GF-D8 (cell line): ENCODE results near the gene ASTN2.

Experiments used
- DNase-seq: peaks from one replicate; lab custom pipeline; 2025; lab: John Stamatoyannopoulos, UW

The ASTN2 gene

GRCh38 chr9:117116084-117116483, 298.8 kb downstream of the ASTN2 start:
- DNase-seq = no peak

GRCh38 chr9:117114768-117115167, 300.1 kb downstream of the ASTN2 start:
- no peak for DNase-seq

DNA sequence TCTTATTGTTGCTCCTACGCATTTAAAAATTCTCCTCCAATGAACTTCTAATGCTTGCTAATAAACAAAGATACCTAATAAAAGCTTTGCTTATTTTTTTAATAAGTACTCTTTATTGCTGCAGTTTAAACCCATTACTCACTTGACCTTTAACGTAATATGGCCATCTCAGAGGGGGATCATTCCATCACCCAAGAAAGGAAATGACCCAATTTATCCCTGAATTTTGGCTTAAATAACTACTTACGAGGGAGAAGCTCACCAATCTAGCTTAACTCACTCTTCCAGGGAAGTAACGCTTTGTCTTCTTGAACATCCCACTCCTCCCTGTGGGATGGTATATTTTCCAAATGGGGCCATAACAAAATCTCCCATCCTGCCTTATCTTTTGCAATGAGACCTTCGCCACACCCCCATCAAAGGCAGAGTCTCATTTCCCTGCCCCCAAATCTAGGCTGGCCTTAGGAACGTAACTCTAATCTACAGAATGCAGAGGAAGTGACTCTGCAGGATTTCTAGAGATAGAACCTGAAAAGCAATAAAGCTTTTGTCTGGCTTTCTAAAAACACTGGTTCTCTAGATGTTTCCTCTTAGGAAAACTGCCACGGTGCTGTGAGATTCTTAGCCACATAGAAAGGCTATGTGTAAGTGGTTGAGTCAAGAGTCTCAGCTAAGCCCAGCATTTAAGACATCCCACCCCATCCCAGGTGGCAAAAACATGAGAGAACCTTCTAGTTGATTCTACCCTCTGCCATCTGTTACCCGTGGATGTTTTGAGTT, 310.0 kb downstream of the ASTN2 start:
- DNase-seq = no peak

DNA sequence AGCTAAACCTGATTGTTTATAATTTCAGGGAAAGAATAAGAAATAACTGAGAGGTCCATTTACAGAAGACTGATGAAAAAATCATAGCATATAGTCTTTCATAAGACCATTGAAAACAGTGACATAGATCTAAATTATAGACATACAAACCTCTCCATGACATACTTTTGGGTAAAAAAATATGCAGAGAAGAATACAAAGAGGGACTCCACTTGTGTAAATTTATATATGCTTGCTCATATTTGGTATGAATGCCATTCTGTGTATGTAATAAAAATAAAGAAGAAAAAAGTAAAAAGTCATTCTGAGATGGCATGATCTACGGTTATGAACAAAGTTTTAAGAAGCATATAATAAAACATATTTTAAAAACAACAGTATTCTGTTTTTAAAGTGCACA, 310.7 kb downstream of the ASTN2 start:
- no peak for DNase-seq

DNA sequence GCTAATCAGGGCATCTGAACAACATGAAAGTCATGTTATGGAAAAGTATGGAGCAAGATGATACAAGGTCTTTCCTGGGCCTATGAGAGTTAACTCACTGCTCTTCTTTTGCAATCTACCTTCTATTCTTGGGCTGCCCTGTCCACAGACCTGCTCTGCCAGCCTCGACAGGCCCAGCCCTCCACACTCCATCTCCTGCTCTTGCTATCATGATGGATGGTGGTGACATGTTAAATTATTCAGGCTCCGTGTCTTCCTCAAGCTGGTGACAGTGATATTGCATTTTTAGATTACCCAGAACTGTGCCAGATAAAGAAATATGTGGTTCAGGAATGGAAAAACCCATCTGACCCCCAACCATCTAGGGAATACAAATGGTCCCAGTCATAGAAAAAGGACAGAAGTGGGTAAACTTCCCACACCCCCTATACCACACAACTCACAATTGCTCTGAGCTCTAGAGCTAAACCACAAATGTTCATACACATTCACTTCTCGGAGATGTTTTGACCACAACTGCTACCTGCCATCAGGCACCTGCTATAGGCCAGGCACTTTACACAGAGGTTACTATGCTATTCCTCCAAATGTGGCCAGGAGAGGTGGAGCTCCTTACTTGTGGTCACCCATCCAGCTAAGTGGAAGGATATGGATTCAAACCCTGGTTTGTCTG, 311.3 kb downstream of the ASTN2 start:
- DNase-seq = no peak

- no peak for DNase-seq
Observed at GRCh38 chr9:117101008-117101407, 313.8 kb downstream of the ASTN2 start.

GRCh38 chr9:117098331-117098730, 316.5 kb downstream of the ASTN2 start:
- no peak for DNase-seq

DNA sequence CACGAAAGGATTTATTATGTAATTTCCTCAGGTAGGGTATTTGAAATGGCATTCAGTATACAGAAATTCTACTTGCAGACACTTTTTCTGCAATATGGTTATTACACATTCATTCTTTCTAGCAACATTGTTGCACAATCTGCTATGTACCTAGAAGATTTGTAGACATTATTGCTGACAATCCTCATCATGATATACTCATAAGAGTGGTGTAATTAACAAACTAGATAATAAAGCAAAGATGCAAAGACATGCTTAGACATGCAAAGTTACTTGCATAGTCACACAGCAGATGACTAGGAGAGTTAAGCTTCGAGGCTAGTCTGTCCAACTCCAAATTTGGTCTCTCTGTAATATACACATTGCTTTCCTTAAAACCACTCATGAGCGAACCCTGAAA, 317.1 kb downstream of the ASTN2 start:
- no peak for DNase-seq

DNA sequence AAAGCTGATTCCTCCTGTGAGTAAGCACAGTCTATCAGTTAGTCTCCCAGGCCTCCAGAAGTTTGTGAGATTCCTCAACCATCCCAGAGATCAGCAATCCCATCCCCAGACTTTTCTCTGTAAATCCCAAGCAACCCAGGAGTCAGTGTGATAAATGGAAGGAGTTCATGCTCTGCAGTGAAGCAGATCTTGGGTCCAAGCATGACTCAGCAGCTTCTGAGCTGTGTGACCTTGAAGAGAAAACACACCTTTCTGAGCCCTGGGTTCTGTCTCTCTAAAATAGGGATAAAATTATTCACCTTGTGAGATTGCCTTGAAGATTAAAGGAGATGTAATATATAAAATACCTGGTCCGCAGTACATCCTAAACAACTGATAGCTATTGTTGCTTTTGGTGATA, 318.7 kb downstream of the ASTN2 start:
- no peak for DNase-seq

DNA sequence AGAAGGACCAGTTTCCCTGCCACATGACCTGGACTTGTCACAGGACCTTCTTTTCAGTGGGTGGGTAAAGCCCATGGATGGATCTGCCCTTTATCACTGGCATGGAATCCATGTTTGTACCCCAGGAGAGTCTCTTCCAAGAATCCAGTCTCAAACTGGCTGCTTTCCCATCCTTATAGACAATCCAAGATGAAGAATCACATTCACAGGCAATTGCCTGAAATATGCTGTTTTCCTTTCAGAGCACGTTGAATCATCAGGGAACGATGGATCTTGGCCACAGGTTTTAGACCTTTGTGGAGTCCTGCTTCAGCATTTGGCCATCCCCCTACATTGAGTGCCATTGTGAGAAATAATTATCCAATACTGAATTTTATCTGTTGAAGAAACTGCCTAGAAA, 319.8 kb downstream of the ASTN2 start:
- DNase-seq = no peak

DNA sequence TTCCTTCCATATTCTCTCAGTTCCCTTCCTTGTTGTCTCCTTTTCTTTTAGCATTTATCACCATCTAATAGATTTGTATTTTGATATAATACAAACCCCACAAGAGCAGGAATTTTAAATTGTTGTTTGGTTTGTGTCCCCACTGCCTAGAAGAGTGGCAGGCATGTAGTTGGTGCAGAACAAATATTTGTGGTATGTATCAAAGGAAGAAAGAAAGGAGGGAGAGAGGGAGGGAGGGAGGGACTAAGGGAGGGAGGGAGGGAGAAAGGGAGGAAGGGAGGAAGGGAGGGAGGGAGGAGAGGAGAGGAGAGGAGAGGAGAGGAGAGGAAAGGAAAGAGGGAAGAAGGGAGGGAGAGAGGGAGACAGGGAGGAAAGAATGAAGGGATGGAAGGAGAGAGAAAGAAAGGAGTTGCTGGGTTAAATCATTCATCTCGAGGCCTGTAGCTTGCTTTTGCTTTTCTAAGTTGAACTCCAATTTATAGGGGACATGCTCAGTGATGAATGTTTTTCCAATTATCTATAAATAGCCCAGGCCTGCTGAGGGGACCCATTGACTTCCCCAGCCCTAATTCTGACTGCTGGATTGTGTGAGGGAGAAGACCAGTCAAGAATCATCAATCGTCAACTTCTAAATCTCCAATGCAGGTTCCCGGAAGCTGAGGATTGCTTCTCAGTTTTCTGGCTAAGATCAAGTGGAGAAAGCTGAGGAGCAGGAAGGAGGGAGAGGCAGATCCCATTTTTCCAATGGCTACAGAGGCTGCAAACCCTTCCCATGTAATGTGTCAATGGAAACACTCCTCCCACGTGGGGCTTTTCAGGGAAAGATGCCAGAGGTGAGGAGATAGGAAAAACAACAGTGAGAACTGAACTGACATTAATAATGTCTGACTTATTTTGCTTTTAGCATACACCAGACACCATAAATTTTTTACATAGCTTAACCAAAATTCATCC, 320.7 kb downstream of the ASTN2 start:
- DNase-seq = no peak

- no peak for DNase-seq
Observed at GRCh38 chr9:117092582-117092981, 322.3 kb downstream of the ASTN2 start.

- DNase-seq = no peak
Observed at GRCh38 chr9:117091529-117091928, 323.3 kb downstream of the ASTN2 start.

DNA sequence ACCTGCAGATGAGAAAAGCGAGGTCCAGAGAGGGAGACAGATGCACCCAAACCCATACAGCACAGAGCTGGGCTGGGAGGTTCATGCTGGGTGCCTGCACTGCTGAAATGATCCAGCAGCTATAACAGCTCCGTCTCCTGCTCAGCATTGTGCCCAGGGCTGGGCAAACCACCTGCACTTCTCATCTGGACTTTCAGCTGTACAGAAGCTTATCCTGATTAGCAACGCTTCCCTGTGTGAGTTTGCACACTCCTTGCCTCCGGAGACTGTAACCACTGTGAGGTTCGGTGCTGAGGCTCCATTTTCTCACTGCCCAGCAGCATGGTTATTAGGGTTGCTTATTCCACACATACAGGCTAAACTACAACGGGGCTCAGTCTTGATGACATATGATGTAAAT, 326.1 kb downstream of the ASTN2 start:
- no peak for DNase-seq

DNA sequence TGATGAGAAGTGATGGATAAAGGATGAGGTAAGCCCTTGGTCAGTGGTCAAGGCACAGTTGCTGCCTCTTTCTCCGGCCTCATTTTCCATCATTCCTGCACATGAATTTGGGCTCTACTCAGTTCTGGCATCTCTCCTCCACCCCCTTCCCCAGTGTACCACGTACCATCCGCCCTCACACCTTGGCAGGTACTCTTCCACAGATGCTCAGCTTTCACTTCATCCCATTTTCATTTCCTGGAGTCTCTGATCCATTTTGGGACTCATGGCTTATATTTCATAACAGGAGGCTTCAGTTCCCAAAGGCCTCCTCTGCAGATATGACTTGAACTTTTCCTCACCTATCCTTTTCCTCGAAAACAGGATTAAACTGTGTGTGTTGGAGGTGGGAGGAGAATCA, 326.7 kb downstream of the ASTN2 start:
- DNase-seq = no peak

- DNase-seq = no peak
Observed at GRCh38 chr9:117084221-117084620, 330.6 kb downstream of the ASTN2 start.

DNA sequence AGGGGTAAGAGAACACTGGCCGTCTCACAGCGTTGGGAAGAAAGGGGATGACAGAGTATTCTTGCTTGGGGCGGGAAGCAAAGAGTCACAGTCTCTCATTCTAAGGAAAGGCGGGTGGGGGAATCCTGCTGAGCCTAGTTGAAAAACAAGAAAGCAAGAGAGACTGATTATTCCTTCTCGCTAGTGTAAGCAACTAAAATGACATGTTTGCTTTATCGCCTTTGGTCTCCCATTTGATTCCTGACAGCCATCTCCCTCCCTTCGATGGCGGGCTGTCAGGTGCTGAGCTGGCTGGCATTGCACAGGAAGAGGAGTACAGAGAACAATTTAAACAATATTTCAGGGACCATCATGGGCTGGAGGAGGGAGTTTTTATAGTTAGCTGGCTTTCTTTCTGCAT, 331.3 kb downstream of the ASTN2 start:
- DNase-seq = no peak

GRCh38 chr9:117081641-117082317, 333.1 kb downstream of the ASTN2 start:
- no peak for DNase-seq

DNA sequence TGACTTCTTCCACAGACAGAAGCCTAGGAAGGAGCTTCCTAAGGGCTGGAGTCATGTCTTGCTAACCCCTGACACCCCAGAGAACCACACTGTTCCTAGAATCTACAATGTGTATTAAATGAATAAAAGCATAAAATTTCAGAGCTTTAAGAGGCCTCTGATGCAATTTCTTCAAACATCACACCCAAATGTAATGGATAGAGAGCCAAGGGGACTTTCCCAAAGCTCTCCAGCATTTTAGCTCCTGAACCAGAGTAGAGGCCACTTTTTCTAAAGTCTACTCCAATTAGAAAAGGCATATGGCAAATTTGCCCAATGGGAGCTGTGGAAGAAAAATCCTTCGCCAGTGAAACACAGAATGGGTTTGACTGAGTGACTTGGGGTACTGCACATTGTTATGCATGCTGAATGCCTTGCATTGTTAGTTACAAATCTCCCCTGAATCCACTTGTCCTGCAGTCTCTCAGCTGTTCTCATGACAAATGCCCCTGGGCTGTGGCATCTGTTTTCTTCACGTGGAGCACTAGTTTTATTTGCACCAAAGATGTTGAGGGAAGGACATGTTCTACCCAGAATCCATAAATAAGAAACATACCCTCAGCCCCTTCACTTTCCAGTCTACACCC, 334.0 kb downstream of the ASTN2 start:
- DNase-seq = no peak

DNA sequence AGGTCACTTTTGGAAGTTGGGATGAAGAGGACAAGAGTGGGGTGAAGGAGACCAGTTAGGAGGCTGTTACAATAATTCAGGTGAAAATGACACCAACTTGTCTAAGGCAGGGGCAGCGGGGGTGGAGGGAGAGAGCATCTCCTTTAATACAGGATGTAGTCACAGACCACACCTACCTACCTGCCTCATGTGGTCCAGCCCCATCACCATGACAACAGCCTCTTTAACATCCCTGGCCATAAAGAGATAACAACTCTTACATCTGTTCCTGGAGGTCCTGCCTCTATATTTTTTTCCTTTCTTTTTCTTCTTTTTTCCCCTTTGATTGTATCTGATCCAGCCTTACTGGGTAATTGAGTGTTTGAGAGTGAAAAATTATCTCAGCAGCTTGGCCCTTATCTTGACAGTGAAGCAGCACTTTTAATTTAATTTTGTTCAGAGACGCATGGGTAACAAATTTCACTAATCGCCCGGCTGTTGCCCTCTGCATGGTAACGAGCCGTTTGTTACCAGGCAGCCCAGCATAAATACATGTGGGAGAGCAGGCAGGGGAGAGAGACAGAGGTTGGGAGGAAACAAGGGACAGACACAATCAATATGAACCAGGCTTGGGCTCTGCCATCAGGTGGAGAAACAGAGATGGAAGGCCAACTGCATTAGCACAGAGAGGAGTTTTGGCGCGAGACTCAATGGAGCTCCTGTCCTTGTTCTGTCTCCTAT, 338.1 kb downstream of the ASTN2 start:
- DNase-seq = no peak

- DNase-seq = no peak
Observed at GRCh38 chr9:117075636-117076035, 339.2 kb downstream of the ASTN2 start.
